ENCODE data around the gene DSTYK.
A peak's percentile ranks its signal among the peaks of the same experiment; 100 is the strongest.

Gene DSTYK

GRCh38 chr1:205211169-205211838, at the start of gene DSTYK (continued):
- TF ChIP-seq ZNF513 (tag by site-specific recombination; IDR thresholded peaks at IDR 0.05) = peak; percentile 51
- peak; percentile 89 for TF ChIP-seq ZBTB21 (tag by site-specific recombination; IDR thresholded peaks at IDR 0.05)
- TF ChIP-seq KLF10 (tag by site-specific recombination; IDR thresholded peaks at IDR 0.05) = peak; percentile 77; the same call in 1 of the 2 replicates
- peak; percentile 83 for TF ChIP-seq BCL11B (tag by site-specific recombination; IDR thresholded peaks at IDR 0.05; ENCODE audit: low read depth)
- TF ChIP-seq ZNF639 (tag by site-specific recombination; IDR thresholded peaks at IDR 0.05) = peak; percentile 98
- TF ChIP-seq ZNF626 (tag by site-specific recombination; IDR thresholded peaks at IDR 0.05) = no peak; the same call in 1 of the 2 replicates
- TF ChIP-seq ZNF184 (tag by site-specific recombination; IDR thresholded peaks at IDR 0.05) = peak; percentile 81
- TF ChIP-seq ZNF777 (tag by site-specific recombination; IDR thresholded peaks at IDR 0.05; ENCODE audit: borderline replicate concordance) = no peak; the same call in 1 of the 2 replicates
- no peak; the same call in 1 of the 2 replicates for TF ChIP-seq ZNF791 (tag by site-specific recombination; IDR thresholded peaks at IDR 0.05)
- TF ChIP-seq ZBTB10 (tag by site-specific recombination; IDR thresholded peaks at IDR 0.05) = peak; percentile 83
- peak; percentile 97 for TF ChIP-seq ZNF561 (tag by site-specific recombination; IDR thresholded peaks at IDR 0.05; ENCODE audit: borderline replicate concordance)
- peak; percentile 72 for TF ChIP-seq ZNF398 (tag by site-specific recombination; IDR thresholded peaks at IDR 0.05)
- TF ChIP-seq ZNF521 (tag by site-specific recombination; IDR thresholded peaks at IDR 0.05) = no peak
- peak; percentile 53 for TF ChIP-seq CTCF (tag by site-specific recombination; IDR thresholded peaks at IDR 0.05)
- peak; percentile 55; the same call in 1 of the 2 replicates for TF ChIP-seq ZNF121 (tag by site-specific recombination; IDR thresholded peaks at IDR 0.05)
- peak; percentile 72; the same call in 1 of the 2 replicates for TF ChIP-seq PRDM4 (tag by site-specific recombination; IDR thresholded peaks at IDR 0.05)
- TF ChIP-seq ATF2 (tag by site-specific recombination; IDR thresholded peaks at IDR 0.05; ENCODE audit: low read depth) = peak; percentile 75
- peak; percentile 66 for TF ChIP-seq OSR2 (tag by site-specific recombination; IDR thresholded peaks at IDR 0.05)
- peak; percentile 10; the same call in 1 of the 2 replicates for TF ChIP-seq ZNF10 (tag by site-specific recombination; IDR thresholded peaks at IDR 0.05)
- TF ChIP-seq ZNF146 (tag by site-specific recombination; IDR thresholded peaks at IDR 0.05) = peak; percentile 69; the same call in 1 of the 2 replicates
- TF ChIP-seq GLI2 (tag by site-specific recombination; IDR thresholded peaks at IDR 0.05; ENCODE audit: borderline replicate concordance, low read depth) = no peak; the same call in 1 of the 2 replicates
- TF ChIP-seq PBX3 (CRISPR knock-in tag; IDR thresholded peaks at IDR 0.05) = peak; percentile 46; the same call in 1 of the 2 replicates
- peak; percentile 73; the same call in 1 of the 2 replicates for TF ChIP-seq KLF7 (tag by site-specific recombination; IDR thresholded peaks at IDR 0.05; ENCODE audit: borderline replicate concordance)
- no peak for TF ChIP-seq ZNF302 (tag by site-specific recombination; IDR thresholded peaks at IDR 0.05; ENCODE audit: low read depth)

Measured in HEK293 (cell line).